HG03039 (cell line): Measurements from ENCODE around the gene TTC36.
"Not testable (repeated sequence)": the region's sequence is repeated elsewhere in the genome, so short reads cannot be mapped to it uniquely, and the experiment has no call there.

ENCODE experiments used
- ATAC-seq: cut with Tn5 transposase; IDR thresholded peaks from one replicate; pipeline ENCODE4 v1.9.1; 2021; ENCODE audit warnings: mild to moderate bottlenecking, moderate library complexity; ENCODE audit not compliant: unreplicated experiment

Gene TTC36

DNA sequence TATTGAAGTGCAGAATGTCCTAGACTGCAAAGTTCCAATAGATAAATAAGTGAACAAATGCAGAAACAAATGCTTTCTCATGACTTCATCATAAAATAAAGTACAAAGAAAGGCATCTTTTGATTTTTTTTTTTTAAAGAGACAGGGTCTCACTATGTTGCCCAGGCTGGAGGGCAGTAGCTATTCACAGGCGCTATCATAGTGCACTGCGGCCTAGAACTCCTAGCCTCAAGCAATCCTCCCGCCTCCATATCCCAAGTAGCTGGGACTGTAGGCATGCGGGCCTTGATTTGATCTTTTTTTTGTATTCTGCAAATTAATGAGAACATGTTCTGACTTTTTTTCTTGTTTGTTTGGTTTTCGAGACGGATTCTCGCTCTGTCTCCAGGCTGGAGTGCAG lies 47.4 kb downstream of the TTC36 start:
- ATAC-seq = no peak

DNA sequence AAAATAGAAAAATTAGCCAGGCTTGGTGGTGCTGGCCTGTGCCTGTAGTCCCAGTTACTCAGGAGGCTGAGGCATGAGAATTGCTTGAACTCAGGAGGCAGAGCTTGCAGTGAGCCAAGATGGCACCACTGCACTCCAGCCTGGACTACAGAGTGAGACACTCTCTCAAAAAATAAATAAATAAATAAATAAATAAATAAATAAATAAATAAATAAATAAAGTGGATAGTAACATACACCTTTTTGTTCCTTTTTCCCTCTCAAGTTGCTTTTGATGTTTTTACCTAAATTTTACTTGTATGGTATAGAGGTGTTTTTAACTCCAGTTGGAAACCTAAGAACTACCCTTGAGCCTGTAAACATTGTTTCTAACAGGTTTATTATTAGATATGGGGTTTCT lies 50.7 kb downstream of the TTC36 start:
- ATAC-seq = not testable (repeated sequence)
